AG09309 (cell line): ENCODE results near the gene GNB1.

Experiments used
- DNase-seq: peaks from one replicate; pipeline ENCODE4 v3.0.0-alpha.2; 2010; ENCODE audit warnings: low read depth
- H3K4me3 ChIP-seq: 2 replicates; pipeline ENCODE4 v1.5.1; 2011; ENCODE audit warnings: mild to moderate bottlenecking, low read depth, low read length, moderate library complexity; ENCODE audit not compliant: control insufficient read depth
- TF ChIP-seq, protein P1 (sequence below): IDR thresholded peaks from 2 replicates; pipeline ENCODE4 v1.5.1; 2011; ENCODE audit warnings: mild to moderate bottlenecking, low read depth, low read length, inconsistent platforms; ENCODE audit not compliant: insufficient read depth, control insufficient read depth; ENCODE audit errors: missing control alignments

Gene GNB1

DNA sequence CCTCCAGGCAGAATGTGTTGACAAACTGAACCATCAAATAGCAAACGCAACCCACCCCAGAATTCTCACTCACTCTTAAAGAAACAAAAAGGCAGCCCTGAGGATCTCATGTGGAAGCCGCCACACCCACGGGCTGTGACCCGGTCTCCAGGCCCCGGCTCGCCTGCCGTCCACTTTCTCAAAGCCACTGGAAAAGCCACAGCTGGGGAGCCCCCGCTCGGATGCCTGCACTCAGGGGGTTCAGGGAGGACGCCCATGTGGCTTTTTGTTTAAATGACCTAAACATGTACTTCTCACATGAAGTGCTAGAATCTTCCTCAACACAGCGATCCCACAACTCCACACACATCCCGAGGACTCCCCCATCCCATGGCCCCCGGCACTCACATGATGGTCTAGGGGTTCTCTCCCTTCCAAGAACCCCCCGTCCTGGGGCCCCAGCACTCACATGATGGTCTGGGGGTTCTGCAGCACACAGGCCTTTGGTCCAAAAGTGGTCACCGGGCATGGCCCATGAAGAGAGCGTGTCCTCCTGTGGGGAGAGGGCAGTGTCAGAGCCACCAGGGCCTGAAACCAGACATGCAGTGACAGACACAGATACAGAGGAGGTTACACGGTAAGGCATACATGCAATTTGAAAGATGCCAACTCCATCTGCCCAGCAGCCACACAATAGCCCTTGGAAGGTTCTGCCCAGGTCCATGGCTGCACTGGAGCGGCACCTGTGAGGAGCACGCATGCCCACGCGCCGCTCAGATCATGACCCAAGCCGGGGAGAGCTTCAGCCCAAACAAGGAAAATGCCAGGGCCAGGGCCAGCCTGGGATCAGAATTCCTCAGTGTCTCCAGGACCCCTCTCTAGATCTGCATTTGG, 129.1 kb downstream of the GNB1 start:
- no peak for DNase-seq
- no peak overlapping the region for H3K4me3 ChIP-seq
- TF ChIP-seq, protein P1, sequence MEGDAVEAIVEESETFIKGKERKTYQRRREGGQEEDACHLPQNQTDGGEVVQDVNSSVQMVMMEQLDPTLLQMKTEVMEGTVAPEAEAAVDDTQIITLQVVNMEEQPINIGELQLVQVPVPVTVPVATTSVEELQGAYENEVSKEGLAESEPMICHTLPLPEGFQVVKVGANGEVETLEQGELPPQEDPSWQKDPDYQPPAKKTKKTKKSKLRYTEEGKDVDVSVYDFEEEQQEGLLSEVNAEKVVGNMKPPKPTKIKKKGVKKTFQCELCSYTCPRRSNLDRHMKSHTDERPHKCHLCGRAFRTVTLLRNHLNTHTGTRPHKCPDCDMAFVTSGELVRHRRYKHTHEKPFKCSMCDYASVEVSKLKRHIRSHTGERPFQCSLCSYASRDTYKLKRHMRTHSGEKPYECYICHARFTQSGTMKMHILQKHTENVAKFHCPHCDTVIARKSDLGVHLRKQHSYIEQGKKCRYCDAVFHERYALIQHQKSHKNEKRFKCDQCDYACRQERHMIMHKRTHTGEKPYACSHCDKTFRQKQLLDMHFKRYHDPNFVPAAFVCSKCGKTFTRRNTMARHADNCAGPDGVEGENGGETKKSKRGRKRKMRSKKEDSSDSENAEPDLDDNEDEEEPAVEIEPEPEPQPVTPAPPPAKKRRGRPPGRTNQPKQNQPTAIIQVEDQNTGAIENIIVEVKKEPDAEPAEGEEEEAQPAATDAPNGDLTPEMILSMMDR, result no peak

DNA sequence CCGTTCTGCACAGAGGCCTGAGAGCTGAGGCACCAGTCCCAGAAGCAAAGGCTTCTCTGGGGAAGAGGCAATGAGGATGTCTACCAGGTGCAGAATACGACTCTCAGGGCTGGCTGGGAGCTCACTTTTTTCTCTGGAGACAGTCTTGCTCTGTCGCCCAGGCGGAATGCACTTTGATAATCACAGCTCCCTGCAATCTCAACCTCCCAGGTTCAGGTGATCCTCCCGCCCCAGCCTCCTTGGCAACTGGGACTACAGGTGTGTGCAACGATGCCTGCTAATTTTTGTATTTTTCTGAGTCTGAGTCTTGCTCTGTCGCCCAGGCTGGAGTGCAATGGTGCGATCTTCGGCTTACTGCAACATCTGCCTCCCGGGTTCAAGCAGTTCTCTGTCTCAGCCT, 130.2 kb downstream of the GNB1 start:
- no peak for DNase-seq
- H3K4me3 ChIP-seq, result no peak overlapping the region
- TF ChIP-seq, protein P1, result no peak

DNA sequence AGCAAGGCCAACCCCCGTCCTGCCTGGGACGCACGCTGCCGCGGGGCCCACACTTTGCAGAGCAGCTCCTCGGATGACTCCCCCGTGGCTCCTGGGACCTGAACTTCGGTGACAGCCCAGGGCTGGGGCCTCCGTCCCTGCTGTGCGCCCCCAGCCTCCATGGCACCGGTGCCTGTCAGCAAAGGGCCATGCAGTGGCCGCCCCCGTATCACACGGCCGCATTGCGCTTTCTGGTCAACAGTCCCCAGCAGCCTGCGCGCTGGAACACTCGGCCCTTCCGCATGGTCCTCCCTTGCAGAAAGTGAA, 130.6 kb downstream of the GNB1 start:
- no peak overlapping the region for H3K4me3 ChIP-seq
- TF ChIP-seq, protein P1, result no peak
- no peak for DNase-seq

DNA sequence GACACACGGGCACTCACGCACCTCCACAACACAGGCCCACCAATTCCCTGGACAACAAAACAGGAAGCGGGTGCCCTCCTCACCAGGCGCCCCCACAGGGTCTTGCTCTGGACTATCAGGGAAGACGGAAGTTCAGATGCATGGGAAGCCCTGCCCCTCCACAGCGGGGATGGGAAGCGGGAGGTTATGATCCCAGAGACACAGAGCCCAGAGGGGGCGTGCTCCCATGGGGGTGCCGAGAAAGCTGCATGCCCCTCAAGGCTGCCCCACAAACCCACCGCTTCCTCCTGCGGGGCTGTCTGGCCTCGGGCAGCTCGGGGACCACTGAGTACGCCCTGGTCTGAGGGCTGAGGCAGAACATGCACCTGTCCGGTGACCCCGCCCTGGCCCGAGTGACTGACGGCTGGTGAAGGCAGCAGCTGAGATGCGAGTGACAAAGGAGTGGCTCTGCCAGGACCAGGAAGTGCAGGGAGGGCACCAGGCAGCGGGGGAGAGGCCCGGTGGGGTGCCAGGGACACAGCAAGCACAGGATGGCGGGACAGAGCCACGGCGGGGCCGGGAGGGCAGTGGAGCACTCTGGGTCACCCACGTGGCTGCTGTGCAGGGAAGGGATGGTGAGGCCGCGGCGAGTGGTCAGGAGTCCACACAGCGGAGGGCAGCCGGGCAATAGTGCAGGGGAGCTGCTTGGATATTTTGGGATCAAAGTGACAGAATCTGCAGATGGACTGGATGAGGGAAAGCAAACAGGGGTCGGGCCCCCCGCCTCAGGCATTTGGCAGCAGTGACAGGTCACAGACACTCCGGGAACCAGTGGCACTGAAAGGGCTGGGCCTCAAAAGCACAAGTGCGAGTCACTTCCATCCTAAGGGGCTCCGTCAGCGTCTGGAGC, 131.2 kb downstream of the GNB1 start:
- DNase-seq, result no peak
- TF ChIP-seq, protein P1, result no peak
- H3K4me3 ChIP-seq, result no peak overlapping the region

DNA sequence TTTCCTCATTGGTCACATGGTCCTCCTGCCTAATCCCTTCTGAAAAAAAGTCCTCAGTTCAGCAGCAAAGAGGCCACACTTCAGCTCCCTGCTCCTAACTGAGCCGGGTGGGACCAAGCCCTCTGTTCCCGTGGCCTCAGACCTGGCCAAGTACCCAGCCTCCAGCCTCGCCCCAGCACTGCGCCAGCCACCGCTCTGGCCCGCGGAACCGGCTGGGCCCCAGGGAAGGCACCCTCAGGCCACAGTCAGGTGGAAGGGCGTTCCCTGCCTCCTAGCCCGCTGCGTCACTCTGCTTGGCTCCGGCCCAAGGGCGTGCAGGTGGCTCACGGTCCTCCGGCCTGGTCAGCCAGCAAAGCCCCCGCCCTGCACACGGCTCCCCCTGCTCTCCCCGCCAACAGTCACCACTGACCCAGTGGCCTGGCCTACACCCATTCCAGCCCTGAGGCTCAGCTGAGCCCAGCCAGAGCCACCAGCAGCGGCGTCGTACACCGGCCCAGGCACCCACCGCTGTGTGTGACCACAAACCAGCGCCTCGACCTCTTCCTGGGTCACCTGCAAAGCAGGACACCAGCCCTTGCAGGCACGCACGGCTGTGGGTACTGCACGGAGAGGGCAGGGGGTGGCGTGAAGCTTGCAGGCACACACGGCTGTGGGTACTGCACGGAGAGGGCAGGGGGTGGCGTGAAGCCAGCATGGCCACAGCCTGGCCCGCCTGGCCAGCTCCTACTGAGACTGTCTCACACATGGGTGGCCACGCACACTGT, 132.0 kb downstream of the GNB1 start:
- TF ChIP-seq, protein P1, result no peak
- no peak for DNase-seq
- H3K4me3 ChIP-seq, result no peak overlapping the region

DNA sequence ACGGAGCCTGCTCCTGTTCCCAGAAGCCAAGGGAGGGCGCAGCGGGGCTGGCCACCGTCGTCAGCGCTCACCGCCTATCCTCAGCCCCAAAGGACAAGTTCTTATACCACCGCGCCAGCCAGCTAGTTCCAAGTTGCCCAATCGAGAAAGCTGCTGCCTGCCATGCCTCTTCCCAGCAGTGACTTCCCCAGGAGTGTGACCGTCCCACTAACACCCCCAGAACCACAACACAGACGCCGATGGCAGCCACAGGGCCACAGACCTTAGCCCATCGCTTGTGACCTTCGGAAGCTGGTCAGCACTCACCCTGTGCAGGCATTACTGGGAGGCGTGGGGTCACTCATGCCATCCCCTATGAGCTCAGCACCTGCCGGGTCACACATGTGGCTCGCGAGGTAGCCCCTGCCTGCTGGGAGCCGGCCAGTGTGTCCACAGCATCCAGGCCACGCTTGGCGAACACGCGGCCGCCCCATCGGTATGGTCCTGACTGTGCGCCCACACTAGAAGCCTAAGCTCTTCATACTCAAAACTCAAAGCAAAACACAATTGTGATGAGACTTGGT, 132.7 kb downstream of the GNB1 start:
- TF ChIP-seq, protein P1, result no peak
- H3K4me3 ChIP-seq, result no peak overlapping the region
- no peak for DNase-seq
